NCI-H2227 (cell line): Measurements from ENCODE around the gene NDRG3.
"Not testable (repeated sequence)": the region's sequence is repeated elsewhere in the genome, so short reads cannot be mapped to it uniquely, and the experiment has no call there.

ENCODE experiments used
- DNase-seq: peaks from one replicate; lab custom pipeline; 2025; ENCODE audit not compliant: unreplicated experiment; lab: John Stamatoyannopoulos, UW

Gene NDRG3

DNA sequence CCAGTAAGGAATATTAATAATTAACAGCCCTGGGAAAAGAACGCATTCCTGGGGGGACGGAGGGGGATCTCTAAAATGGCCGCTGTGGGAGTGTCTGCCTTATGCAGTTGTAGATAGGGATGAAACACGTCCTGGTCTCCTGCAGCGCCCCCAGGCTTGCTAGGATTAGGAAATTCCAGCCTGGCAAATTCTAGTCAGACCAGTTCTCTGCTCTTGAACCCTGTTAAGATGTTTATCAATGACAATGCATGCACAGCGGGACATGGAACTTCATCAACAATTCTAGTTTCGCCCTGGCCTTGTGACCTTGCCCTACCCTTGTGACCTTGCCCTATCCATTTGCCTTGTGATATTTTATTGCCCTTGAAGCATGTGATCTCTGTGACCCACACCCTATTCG is 50.4 kb downstream of the NDRG3 start:
- DNase-seq, result not testable (repeated sequence)

DNA sequence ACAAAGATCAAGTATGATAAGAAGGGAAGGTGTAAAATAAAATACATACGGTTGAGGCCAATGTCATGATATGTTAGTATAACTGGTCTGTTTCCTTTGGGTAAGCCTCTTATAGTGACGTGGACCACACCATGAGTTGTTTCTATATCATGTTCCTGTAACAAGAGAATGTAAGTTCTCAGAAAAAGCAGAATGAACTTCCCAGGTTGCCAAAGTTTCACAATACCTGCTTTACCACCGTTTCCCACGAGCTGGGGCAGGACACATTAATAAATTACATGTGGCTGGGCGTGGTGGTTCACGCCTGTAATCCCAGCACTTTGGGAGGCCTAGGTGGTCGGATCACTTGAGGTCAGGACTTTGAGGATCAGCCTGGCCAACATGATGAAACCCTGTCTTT is 57.3 kb downstream of the NDRG3 start:
- DNase-seq, result no peak

DNA sequence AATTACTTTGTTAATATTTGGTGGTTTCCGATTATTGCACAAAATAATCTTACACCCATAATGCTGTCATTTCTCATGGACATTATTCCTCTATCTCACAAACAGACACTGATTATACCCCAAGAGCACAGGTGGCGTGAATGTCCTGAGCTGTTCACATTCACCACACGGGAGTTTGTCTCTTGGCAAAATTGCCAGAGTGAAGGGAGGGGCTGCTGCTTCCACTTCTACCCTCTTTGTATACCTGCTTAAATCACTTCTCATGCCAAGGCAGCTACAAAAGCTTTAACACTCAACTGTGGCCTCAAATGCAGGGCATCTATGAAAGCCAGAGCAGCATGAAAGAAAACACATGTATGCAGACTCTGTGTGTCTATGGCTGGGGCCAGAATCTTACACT is 58.0 kb downstream of the NDRG3 start:
- no peak for DNase-seq

DNA sequence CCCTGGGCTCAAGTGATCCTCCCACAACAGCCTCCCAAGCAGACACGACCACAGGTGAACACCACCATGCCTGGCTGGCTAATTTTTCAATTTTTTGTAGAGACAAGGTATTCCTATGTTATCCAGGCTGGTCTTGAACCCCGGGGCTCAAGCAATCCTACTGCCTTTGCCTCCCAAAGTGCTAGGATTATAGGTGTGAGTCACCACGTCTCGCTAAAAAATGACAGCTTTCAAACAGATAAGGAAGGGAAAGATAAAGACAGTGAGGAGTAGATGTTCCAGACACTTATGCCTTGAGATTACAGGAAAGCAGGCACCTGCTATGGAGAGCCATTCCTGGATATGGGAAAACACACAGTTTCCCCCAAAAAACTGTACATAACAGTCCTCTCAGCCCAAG is 58.9 kb downstream of the NDRG3 start:
- DNase-seq, result no peak

DNA sequence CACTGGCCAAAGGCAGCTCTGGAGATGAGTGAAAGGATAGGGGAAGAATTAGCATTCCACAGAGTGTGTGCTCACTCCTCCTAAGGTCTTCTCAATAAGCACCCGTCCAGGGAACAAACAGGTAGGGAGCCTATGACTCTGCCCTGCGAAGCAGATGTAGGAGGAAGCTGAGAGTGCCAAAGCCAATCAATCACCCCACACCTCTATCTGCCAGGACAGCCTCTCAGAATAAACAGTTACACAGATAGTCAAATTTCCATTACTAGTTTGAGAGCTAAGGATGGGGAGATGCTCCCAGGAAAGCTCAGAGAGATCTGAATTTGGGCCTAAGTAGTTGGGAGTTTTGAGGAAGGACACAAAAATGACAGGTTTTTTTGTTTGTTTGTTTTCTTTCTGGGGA is 59.4 kb downstream of the NDRG3 start:
- DNase-seq, result no peak

DNA sequence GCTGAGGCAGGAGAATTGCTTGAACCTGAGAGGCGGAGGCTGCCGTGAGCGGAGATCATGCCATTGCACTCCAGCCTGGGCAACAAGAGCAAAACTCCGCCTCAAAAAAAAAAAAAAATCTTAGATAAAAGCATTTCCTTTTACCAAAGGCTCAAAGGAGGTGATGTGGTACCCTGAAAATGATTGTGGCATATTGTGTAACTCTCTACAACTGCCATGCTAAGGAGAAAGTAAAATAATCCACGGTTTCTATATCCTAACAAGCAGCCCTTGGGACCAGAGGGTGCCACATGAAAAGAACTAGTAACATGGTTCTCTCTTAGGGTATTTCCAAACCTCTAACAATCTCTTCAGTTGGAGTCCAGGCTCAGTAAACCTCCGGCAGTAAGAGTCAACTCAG is 61.1 kb downstream of the NDRG3 start:
- DNase-seq, result no peak

DNA sequence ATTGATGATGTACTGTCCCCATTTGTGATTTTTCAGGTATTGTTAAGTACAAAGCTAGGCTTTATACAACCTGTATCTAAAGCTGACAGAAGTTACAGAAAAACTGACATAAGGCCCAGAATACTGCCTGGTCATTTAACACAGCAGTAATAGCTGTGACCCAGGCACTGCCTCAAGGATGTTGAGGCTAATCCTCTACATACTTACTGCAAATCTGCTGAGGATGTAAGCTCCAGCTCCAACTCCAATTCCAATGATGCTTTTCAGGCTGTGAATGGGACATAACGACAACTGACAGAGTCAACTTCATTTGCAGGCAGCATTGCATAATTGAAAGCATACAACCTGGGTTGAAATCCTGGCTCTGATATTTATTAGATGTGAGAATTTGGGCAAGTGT is 63.6 kb downstream of the NDRG3 start:
- DNase-seq, result no peak

DNA sequence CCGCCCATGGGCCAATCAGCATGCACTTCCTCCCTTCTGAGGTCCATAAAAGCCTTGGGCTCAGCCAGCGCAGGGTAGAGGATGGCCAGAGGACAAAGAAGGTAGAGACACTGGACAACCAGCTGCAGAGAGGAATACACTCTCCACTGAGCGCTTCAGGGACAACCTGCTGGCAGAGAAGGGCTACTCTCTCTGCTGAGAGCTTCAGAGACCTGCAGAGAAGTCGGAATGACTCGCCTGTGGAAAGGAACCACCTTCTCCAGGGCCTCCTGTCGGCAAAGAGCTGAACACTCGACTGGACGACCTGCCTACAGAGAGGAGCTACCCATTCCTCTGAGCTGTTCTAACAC is 68.5 kb downstream of the NDRG3 start:
- DNase-seq, result no peak

DNA sequence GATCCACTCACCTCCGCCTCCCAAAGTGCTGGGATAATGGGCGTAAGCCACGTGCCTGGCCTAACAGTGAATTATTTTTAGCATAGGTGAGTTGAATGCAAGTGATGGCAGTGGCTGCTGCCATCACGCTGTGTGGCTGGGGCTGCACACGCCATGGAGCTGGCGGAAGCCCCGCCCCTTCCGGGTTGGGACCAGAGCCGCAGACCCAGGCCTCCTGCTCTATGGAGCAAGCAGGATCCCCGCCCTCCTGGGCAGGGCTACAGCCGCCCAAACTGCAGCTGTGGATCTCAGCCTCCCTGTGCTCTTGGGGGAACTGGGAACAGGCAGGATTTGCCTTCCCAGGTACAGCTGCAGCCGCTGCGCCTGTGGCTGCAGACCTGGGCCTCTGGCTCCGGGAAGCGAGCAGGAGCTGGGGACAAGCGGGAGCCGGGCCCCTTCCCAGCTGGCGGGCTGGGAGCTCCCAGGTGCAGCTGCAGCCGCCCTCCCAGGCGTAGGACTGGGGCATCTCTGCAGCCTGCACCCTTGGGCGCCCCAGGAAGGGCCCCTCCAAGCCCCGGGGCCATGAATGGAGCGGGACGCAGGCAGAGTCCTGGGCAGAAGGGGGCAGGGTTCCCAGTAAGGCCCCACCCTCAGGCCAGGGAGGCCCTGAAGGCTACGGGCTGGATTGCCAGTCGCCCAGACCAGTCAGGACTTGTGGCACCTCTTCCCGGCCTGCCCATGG is 69.0 kb downstream of the NDRG3 start:
- no peak for DNase-seq

DNA sequence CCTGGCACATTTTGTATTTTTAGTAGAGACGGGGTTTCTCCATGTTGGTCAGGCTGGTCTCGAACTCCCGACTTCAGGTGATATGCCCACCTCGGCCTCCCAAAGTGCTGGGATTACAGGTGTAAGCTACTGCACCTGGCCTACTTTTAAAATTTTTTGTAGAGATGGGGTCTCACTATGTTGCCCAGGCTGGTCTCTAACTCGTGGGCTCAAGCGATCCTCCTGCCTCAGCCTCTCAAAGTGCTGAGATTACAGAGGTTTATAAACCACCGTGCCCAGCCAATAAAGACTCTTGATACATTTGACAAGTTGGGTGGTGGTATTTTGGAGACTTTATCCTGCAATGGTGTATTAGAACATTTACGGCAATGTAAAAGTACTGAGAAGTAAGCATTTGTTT is 70.3 kb downstream of the NDRG3 start:
- not testable (repeated sequence) for DNase-seq

DNA sequence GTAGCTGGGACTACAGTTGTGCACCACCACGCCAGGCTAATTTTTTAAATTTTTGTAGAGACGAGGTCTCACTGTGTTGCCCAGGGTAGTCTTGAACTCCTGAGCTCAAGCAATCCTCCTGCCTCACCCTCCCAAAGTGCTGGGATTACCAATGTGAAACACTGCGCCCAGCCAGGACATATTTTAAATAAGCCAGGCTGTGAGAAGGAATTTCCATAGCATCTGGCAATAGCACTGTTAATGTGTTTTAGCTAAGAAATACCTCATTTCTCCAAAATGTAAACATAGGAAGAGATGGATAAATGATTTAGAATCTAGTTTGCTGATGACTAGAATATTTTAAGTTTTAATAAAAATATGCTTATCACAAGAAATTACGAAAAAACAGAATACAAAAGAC is 72.9 kb downstream of the NDRG3 start:
- DNase-seq, result no peak

DNA sequence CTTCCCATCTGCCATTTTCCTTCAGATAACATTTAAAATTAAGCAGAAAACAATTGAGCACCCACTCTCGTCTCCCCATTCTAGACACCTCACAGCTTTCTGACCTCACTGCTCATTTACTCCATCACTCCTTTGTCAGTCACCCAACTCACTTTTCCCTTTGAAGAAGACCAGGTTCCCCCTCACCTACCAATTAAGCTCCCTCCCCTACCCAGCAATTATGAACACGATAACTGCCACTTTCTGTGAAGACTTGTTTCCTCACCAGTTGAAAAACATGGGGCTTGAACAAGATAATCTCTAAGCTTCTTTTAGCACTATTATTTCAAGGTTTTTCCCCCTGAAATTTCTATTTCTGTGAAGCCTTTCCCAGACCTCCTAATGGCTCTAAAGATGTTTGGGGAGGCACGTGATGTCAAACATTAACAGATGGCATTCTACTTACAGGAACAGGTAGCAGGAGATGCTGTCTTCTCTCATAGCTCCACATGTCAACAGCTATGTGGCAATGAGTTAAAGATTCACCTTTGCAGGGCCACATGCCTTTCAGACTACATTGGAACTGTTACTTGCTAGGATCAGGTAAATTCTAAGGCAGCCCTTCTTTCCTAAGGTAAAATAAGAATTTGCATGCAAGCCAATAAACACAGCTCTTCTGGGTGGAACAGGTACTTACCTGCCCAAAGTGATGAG is 75.1 kb downstream of the NDRG3 start:
- peak; percentile 73 for DNase-seq

DNA sequence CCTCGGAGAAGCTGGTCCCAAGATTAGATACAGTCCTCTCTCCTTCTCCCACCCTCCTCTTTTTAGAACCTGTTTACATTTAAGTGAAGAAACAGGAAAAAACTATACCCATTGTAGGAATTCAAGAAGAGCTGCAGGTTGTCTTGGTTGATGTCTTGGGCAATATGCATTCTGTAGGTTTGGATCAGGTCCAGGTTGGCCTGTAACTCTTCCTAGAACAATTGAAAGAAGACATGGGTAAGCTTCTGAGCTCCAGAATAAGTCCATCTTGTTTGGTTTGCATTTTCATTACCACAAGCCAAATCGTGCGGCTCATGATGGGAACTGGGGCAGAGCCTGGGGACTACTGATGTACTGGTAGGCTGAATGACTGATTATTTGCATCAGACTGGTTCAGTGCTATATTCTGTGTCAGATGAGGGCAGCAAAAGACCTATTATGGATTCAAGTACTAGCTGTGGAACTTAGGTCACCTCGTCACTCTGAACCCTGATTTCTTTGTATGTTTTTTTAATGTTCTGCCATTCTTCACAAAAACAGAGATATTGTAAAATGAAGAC is 79.6 kb downstream of the NDRG3 start:
- peak; percentile 26 for DNase-seq

DNA sequence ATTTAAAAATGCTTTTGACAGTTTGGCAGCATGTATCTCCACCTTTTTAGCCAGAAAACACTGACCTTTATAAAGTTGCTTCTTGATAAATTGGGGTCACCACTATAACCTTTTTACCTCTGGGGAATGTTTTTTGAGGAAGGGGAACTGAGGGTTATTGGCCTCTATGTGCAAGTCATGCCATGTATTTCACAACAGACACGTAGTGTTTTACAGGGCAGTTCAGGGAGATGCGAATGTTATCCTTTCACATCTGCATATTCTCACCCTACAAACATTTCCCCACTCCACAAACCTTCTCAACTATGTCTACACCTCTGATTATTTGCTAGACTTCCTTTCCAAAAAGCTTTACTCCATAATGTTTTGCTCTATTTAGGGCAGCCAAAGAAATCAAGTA is 82.9 kb downstream of the NDRG3 start:
- no peak for DNase-seq

DNA sequence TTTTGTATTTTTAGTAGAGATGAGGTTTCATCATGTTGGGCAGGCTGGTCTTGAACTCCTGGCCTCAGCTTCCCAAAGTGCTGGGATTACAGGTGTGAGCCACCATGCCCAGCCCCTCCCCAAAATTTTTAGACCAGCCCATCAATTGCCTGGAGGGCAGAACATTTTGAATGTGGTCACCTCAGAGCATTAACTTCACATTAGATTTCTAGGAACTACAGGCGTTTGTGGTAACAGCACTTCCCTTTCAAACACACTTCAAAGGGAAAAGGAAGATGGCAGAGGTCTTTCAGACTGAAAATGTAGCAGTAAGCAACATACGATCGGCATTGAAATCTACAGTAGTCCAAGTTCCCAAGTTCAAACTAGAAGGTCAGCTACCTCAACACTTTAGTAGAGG is 87.6 kb downstream of the NDRG3 start:
- DNase-seq, result no peak

DNA sequence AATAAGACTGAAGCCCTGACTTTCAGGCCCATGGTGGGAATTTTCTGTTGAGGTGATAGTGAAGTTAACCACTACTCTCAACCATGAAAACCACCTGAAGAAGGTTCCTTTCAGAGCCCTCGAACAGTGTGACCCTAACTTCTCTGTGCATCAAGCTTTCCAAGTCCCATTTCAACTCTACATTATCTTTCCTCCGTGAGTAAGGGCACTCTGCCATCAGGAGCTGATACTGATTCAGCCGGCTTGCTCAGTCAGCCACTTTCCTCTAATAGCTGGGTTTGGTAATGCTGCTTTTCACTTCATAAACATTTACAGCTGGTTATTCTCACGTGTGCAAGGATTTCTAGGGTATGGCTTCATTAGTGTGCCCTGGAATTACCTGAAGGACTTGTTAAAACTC is 89.2 kb downstream of the NDRG3 start:
- DNase-seq, result no peak

DNA sequence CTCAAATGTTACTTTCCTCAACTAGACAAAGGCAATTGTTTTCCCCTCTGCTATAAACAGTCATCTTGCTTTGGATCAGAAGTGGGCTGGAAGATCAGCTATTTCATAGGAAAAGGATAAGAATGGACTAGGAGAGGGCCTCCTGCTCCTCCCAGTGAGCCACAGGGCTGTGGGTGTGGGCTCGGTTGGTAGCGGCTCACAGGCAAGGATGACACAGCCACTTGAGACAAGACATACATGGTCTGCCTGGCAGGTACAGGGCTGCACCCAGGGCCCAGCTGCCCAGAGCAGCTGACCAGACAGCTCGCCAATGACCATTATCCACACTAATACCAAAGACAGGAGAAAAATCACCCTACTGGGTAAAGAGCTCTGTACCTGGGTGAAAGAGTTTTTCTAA is 90.9 kb downstream of the NDRG3 start:
- DNase-seq, result no peak

DNA sequence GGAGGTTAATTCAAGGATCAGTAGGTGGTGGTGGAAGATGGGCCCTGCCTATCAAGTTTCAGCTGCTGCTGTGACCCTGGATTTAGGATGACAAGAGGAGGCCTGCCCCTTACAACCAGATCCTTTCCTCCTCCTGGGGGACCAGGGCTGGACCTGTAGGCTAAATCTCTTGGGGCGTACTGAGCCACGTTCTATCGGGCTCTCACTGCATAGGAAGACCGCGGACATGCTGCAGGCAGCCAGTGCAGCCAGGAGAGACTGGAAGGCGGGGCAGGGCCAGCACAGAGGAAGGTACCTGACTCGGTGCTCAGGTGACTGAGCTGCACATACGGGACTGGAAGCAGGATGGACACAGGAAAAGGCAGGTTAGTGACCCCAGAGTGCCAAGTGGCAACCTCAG is 91.4 kb downstream of the NDRG3 start:
- no peak for DNase-seq

DNA sequence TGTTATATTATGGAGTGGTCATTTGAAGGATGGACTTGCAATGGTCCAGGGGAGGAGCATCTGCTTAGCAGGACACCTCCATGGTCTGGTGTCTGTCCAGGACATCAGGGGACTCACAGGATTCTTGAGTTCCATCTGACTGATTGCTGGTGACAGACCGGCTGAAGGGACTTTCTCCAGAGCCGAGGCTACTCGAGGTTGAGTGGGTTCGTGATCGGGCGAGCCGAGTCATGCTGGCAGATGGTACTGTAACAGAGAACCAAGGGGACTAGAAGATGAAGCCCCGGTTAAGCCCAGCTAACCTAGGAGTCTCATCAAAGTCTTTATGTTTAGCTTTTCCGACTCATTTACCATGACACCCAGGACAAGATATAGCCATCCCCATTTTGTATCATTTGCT is 92.4 kb downstream of the NDRG3 start:
- no peak for DNase-seq

DNA sequence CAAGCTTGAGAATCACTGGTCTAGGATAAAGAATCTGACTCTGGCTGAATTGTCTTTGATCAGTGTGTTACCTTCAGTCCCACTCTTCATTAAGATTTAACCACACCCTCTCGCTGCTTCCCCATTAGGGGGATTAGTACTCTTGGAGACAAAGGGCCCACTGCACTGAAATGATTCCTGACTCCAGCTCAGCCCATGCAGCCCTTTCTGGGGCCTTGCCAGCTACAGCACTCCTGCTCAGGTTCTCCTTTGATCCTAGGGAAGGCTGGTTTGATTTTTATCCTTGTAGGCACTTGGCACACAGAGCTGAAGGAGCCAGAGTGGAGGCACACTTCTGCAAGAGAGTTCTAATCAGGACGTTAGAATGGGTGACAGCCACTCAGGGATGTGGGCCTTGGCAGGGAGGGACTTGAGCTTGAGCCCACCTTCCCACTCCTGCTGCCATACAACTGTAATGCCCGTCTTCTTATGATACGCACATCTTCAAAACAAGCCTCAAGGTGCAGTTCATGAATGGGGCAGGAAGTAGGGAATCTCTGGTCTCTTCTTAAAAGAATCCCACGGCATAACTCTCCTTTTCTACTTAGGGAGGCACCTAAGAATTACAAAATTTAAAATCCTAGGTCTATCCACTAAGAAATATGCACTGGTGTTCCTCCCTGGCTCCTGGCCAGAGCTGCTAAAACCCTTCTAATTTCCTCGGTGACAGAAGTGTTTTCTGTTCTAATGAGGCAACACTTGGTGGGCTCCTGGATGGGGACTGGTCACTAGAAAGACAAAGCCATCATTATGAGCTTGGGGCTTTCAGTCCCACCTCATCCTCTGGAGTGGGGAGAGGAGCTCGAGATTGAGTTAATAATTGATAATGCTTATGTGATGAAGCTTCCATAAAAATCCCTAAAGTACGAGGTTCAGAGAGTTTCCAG is 98.4 kb downstream of the NDRG3 start:
- no peak for DNase-seq

DNA sequence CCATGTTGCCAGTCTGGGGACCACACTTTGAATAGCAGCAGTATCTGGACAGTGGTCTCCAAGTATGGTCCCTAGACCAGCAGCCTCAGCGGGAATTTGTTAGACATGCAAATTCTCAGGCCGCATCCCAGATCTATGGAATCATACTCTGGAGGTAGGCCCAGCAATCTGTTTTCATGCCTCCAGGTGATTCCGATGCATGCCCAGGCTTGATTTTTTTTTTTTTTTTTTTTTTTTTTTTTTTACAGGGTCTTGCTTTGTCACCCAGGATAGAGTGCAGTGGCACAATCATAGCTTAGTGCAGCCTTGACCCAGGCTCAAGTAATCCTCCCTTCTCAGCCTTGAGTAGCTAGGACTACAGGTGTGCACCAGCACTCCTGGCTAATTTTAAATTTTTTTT is 99.2 kb downstream of the NDRG3 start:
- DNase-seq, result no peak

DNA sequence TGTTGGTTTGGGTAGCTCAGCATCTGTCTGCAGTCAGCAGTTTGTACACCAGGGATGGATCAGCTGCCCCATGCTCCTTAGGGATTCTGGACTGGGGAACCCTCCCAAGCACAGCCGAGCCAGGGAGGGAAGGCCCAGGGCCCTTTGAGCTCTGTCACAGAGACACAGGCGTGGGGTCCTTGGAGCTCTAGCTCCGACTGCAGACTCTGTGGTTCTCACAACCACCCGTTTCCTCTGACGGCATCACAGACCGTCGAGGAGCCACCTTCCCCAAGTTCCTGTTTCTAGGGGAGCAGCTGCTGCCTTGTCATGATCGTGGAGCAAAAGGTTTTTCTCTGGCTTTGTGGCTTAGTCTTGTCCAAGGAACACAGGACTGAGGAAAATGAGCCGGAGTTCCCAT is 99.9 kb downstream of the NDRG3 start, which contains the start of gene SLA2:
SLA2 (minus strand) TSS at position 199 of the 400 bp plus-strand sequence. CDS start 4,861 bp downstream, outside the sequence.
- DNase-seq, result no peak
